ENCODE data around the gene TMEM219.

Gene TMEM219, protein sequence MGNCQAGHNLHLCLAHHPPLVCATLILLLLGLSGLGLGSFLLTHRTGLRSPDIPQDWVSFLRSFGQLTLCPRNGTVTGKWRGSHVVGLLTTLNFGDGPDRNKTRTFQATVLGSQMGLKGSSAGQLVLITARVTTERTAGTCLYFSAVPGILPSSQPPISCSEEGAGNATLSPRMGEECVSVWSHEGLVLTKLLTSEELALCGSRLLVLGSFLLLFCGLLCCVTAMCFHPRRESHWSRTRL

DNA sequence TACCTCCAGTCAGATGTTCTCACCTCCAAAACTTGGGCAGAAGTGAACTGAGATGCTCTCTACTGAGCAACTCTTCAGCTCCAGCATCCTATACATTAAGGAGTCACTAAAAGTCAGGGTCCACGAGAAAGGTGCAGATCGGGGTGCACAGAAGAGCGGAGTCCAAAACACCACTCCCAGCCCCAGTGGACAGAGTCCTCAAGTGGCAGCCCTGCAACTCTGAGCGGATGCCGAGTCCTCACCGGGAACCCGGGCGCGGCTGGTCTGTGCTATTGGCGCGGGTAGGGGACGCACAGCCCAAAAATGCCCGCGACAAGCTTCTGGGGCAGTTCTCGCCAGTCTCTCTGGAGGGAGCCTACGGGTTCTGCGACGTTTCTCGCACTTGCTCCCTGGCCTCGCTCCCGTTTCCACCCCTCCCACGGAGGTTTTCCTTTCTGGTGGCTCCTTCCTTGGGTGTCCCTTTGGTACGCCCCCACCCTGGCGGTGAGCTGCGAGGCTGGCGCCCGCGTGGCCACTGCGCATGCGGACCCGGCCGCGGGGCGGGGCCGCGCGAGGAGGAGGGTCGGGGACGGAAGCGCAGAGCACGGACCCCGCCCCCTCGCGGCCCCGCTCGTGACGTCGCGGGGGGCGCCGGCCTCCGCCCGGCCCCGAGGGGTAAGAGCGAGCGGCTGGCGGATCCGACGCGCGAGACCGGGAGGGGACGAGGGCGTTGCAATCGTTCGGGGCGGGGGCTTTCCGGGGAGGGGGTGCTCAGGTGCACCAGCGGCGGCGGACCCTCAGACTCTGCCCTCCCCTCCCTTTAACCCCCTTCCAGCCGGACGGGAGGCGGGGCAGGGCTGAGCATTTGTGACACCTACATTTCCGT lies at the start of gene TMEM219:
Gene TMEM219 (plus strand): TSS at position 601 of the 865 bp plus-strand sequence. CDS start 1,065 bp downstream, outside the sequence.
- peak within 1 kb of the TSS; percentile 82 for H3K4me3 ChIP-seq (ENCODE audit: low read depth, low read length)
- TF ChIP-seq, protein P1, sequence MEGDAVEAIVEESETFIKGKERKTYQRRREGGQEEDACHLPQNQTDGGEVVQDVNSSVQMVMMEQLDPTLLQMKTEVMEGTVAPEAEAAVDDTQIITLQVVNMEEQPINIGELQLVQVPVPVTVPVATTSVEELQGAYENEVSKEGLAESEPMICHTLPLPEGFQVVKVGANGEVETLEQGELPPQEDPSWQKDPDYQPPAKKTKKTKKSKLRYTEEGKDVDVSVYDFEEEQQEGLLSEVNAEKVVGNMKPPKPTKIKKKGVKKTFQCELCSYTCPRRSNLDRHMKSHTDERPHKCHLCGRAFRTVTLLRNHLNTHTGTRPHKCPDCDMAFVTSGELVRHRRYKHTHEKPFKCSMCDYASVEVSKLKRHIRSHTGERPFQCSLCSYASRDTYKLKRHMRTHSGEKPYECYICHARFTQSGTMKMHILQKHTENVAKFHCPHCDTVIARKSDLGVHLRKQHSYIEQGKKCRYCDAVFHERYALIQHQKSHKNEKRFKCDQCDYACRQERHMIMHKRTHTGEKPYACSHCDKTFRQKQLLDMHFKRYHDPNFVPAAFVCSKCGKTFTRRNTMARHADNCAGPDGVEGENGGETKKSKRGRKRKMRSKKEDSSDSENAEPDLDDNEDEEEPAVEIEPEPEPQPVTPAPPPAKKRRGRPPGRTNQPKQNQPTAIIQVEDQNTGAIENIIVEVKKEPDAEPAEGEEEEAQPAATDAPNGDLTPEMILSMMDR (IDR thresholded peaks at IDR 0.05; ENCODE audit: insufficient read depth, low read depth, low read length, missing control alignments): peak; percentile 32
- DNase-seq (ENCODE audit: low read depth): peak; percentile 93

DNA sequence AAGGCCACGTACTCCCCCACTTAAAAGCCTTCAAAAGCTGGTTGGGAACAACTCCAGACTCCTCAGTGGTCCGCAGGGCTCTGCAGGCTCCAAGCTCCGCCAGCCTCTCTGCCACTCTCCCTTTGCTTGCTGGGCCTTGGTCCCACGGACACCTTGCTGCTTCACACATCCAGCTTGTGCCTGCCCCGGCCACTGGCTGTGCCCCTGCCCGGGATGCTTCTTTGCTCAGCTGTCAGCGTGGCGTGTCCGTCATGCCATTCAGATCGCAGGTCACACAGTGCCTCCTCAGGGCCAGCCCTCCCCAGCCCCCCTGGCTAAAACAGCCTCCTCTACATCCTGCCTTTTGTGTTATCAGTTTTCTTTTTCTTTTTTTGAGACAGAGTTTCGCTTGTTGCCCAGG lies 49.8 kb upstream of the TMEM219 start:
- DNase-seq (ENCODE audit: low read depth): no peak
- H3K4me3 ChIP-seq (ENCODE audit: low read depth, low read length): no peak overlapping the region
- TF ChIP-seq, protein P1 (IDR thresholded peaks at IDR 0.05; ENCODE audit: insufficient read depth, low read depth, low read length, missing control alignments): no peak

DNA sequence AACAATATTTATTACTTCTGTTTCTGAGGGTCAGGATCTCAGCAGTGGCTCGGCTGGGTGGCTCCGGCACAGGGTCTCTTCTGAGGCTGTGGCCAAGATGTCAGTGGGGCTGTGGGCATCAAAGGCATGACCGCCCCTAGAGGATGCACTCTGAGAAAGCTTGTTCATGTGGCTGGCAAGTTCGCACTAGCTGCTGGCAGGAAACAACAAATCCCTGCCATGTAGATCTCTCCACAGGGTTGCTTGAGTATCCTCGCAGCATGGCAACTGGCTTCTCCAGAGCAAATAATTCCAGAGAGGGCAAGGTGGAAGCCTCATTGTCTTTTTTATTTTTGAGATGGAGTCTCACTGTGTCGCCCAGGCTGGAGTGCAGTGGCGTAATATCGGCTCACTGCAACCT lies 48.4 kb upstream of the TMEM219 start:
- DNase-seq (ENCODE audit: low read depth): no peak
- TF ChIP-seq, protein P1 (IDR thresholded peaks at IDR 0.05; ENCODE audit: insufficient read depth, low read depth, low read length, missing control alignments): no peak
- H3K4me3 ChIP-seq (ENCODE audit: low read depth, low read length): no peak overlapping the region

DNA sequence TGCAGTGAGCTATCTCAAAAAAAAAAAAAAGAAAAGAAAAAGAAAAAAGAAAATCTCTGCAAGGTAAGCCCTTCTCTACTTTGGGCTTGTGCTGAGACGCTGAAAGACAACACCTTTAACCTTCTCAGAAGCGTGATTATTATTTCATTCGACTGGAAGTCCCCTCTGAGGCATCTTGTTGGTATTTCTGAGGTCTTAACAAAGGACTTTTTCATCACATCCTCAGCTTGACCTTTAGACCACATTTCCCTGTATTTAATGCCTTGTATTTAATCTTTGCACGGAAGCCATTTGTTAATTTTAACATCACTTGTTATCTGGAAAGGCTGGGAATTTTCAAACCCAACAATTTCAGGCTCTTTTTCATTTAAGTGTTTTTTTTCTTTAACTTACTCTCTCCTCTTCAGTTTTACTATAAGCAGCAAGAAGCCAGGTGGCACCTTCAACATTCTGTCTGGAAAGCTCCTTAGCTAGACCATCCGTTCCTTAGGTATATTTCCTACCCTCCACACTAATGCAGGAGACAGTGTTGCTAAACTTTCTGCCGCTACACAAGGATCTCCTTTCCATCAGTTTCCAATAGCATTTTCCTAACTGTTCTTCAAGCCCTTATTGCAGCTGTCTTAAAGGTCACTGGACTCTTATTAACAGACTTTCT lies 46.2 kb upstream of the TMEM219 start:
- TF ChIP-seq, protein P1 (IDR thresholded peaks at IDR 0.05; ENCODE audit: insufficient read depth, low read depth, low read length, missing control alignments): no peak
- H3K4me3 ChIP-seq (ENCODE audit: low read depth, low read length): no peak overlapping the region
- no peak for DNase-seq (ENCODE audit: low read depth)

DNA sequence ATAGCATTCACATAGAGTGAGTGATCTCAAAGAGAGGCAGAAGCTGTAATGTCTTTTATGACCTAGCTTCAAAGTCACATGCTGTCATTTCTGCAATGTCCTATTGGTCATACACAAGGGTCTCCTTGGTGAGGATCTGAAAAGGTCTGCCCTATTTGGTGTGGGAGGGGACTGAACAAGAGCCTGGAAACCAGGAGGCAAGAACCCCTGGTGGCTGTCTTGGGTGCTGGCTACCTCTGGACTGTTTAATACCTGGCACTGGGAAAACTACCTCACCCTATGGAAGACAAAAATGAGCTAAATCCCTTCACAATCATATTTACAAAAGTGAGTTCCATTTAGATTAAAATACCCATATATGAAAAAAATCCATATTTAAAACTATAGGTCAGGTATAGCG lies 44.9 kb upstream of the TMEM219 start:
- TF ChIP-seq, protein P1 (IDR thresholded peaks at IDR 0.05; ENCODE audit: insufficient read depth, low read depth, low read length, missing control alignments): no peak
- no peak overlapping the region for H3K4me3 ChIP-seq (ENCODE audit: low read depth, low read length)
- no peak for DNase-seq (ENCODE audit: low read depth)

DNA sequence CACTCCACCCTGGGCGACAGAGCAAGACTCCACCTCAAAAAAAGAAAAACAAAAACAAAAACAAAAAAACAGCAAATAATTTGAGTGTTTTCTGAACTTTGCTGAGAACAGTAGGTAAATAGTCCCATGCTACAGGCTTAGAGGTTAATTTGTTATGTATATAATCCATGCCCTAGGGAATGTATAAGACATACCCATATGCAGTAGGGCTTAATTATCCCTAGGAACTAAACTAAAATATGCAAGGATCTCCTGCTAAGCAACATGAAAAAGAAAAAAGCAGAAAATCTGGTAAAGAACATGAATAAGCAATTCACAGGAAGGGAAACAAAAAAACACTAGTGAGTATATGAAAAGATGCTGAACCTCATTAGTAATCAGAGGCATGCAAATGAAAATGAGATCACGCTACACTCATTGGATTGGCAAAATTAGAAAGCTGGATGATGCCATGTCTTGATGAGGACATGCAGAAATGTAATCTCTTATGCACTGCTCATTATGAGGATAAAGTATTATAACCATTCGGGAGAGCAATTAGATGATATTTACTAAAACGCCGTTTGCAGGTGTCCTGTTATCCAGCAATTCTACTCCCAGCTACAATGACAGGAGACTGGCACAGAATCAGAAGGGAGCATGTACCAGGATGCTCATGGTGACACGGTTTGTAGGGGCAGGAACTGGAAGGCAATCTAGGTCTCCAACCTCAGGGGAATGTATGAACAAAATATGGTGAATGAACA lies 41.4 kb upstream of the TMEM219 start:
- no peak overlapping the region for H3K4me3 ChIP-seq (ENCODE audit: low read depth, low read length)
- no peak for DNase-seq (ENCODE audit: low read depth)
- TF ChIP-seq, protein P1 (IDR thresholded peaks at IDR 0.05; ENCODE audit: insufficient read depth, low read depth, low read length, missing control alignments): no peak
